ENCODE results near the gene SRRM2. TPM values are rescaled to one million over a fixed set of nuclear protein-coding genes. Genes with fewer than 3 reads are reported as not detected.

Gene SRRM2
- total RNA-seq, 3 donors from 2014 or later, result 537 to 551 (median 548) TPM

DNA sequence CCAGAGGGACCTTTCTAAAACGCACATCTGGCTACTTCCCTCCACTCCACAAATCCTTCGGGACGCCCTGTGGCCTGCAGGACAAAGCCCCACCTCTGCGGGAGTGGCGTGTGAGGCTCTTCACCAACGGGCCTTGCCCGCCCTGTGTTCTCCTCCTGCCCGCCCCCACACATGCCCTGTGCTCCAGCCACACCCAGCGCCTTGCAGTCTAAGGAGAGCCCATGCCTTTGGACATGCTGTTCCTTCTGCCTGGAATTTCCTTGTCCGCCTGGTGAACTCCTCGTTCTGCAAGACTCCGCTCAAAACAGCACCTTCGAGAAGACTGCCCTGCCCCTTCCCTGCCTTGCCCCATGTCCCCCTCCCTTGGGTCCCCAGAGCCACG, 17.2 kb downstream of the SRRM2 start:
- peaks cover 41% of the 10 kb centered on the region for H3K36me3 Mint-ChIP-seq (ENCODE audit: insufficient read depth)
- no peak for ATAC-seq

DNA sequence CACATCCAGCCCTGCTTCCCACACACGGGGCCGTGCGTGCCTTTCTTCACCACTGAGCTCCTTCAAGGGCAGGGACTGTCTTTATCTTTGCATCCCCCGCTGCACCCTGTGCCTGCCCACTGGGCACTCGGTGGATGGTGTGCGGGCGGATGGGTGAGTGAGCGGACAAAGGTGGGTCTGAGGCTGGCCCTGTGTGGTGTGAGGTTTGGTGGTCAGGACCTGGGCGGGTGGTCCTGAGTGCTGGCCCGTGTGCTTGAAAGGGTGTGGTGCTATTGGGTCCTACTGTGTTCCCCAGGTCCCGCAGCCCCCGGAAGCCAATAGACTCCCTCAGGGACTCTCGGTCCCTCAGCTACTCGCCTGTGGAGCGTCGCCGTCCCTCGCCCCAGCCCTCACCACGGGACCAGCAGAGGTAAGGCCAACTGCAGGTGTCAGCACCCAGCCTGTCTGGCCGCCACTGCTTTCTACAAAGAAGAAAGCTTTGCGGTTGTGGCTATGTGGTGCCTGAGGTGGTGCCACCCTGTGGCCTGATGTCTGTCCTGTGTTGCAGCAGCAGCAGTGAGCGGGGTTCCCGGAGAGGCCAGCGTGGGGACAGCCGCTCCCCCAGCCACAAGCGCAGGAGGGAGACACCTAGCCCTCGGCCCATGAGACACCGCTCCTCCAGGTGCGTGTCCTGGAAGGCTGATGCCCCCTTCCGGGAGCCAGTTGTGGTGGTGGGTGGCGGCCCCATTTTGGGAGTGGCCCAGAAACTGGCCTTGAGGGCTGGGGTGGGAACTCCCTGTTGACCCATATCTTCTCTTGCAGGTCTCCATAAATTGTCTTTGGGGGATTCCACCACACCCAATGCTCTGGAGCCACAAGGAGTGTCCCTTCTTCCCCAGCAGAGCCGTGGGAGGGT, 17.9 kb downstream of the SRRM2 start:
- no peak for DNase-seq
- H3K9me3 Mint-ChIP-seq, result no peaks in the 10 kb centered on the region
- peak; percentile 18 to 21 for ATAC-seq
- H3K27me3 Mint-ChIP-seq (ENCODE audit: low read depth), result no peaks in the 10 kb centered on the region
- H3K4me1 Mint-ChIP-seq (ENCODE audit: low read depth), result peaks cover 14% of the 10 kb centered on the region
- H3K36me3 Mint-ChIP-seq (ENCODE audit: insufficient read depth), result peaks cover 39% of the 10 kb centered on the region
- H3K4me3 Mint-ChIP-seq, result no peak overlapping the region

More for the DNA sequence above, 17.2 kb downstream of the SRRM2 start:
- Mint-ChIP-seq H3K4me3 (no peak overlapping the region), H3K27me3 (ENCODE audit: low read depth) (no peaks in the 10 kb centered on the region), H3K4me1 (ENCODE audit: low read depth) (peaks cover 13% of the 10 kb centered on the region), H3K9me3 (no peaks in the 10 kb centered on the region)
- DNase-seq, result no peak

DNA sequence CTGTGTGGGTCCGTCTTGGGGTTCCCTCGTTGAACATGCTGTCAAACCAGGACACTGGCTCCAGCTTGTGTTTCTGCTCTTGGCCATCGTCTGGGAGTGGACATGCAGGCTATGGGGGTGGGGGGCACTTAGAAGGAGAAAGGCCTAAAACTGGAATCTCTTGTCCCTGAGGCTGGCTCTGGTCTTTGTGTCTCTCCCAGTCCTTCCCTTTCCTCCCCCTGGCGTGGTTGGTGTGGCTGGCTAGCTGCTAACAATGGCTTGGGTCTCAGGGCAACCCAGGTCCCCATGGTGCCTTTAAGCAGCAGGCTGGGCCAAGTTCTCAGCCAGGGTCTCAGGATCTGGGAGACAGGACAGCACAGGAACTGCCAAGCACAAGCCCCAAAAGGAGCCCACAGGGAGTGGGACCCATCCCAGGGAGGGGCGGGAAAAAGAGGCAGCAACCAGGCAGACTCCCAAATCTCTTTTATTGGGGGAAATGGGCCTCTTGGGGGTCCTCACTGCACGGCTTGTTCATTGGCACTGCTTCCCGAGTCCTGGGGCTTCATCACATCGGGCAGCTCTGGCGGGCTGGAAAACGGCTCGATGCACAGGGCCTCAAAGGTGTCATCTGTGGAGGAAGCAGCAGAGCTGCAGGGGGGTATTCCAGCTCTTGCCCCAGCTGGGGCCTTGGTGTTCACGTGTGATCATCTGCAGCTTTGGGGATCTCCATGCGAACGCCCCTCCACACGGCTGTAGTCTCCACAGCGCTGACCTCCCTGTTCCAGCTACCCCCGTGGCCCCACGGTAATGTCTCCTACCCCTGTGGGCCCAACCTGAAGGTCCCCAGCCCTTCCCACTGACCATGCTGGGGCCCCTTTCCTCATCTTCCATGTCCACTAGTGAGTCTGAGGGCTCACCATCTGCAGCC, 19.3 kb downstream of the SRRM2 start:
- no peak overlapping the region for H3K4me3 Mint-ChIP-seq
- H3K27me3 Mint-ChIP-seq (ENCODE audit: low read depth), result no peaks in the 10 kb centered on the region
- H3K4me1 Mint-ChIP-seq (ENCODE audit: low read depth), result peaks cover 26% of the 10 kb centered on the region
- peaks cover 30% of the 10 kb centered on the region for H3K36me3 Mint-ChIP-seq (ENCODE audit: insufficient read depth)
- ATAC-seq (no peak), DNase-seq (no peak)
- no peaks in the 10 kb centered on the region for H3K9me3 Mint-ChIP-seq

DNA sequence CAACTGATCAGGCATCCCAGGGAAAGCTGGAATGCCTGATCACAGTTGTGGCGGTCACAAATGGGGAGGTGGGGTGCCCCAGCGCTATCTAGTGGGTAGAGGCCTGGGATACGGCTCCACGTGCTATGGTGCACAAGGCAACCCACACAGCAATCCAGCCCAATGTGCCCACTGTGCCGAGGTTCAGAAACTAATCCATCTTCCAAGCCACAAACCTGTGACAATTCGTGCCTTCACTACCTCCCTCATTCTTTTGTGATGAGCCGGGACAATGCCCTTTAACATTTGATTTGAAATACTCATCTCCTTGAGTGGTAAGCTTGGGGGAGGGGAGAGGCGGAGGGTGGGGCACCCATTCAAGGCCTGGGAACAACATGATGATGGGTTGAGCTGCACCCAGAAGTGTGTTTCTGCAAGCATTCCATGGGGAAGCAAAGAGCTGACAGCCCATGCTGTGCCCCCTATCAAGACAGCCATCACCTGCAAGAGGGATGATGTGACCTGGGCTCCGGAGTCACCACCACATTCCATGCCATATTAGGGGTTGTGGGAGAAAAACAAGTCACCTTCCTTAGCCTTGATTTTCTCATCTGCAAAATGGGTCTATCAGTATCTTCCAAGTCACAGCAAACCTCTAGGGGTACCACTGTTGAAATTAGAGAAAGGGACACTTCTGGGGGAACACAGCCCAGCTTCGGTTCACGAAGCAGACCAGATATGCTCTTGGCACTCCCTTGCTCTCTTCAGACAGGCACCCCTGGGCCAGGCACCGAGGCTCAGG, 20.9 kb downstream of the SRRM2 start:
- peaks cover 22% of the 10 kb centered on the region for H3K36me3 Mint-ChIP-seq (ENCODE audit: insufficient read depth)
- no peaks in the 10 kb centered on the region for H3K27me3 Mint-ChIP-seq (ENCODE audit: low read depth)
- DNase-seq, result no peak
- H3K9me3 Mint-ChIP-seq, result no peaks in the 10 kb centered on the region
- peaks cover 28% of the 10 kb centered on the region for H3K4me1 Mint-ChIP-seq (ENCODE audit: low read depth)
- no peak overlapping the region for H3K4me3 Mint-ChIP-seq
- no peak for ATAC-seq

DNA sequence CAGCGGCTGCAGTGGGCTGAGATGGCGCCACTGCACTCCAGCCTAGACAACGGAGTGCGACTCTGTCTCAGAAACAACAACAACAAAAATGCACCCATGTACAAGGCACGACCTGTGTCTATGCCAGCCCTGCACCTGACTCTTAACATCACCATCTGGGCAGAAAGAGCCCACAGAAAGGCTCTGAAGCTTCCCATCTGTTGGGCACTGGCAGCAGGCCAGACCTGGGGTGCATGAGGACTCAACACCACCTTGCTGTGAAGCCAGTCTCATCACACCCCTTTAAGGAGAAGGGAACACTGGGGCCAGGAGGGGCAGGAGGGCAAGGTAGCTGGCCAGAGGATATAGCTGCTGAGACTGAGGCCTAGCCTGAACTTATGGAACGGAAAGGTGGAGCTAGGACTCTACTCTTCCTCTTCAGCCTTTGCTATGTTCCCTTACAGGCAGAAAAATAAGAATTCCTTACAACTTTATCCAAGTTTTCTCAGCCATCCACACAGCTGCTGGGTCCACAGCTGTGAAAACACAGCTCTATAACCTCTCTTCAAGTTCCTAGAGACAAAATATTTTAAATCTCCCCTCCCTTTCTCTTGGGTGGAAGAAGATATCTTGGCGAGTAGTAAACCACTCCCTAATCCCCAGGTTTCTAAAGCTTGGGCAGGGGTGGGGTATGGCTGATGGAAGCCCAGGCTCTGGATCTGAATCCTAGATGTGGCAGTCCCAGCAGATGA, 21.9 kb downstream of the SRRM2 start:
- ATAC-seq (no peak), DNase-seq (no peak)
- Mint-ChIP-seq H3K36me3 (ENCODE audit: insufficient read depth) (peaks cover 22% of the 10 kb centered on the region), H3K9me3 (no peaks in the 10 kb centered on the region), H3K27me3 (ENCODE audit: low read depth) (no peaks in the 10 kb centered on the region), H3K4me1 (ENCODE audit: low read depth) (peaks cover 34% of the 10 kb centered on the region), H3K4me3 (no peak overlapping the region)

DNA sequence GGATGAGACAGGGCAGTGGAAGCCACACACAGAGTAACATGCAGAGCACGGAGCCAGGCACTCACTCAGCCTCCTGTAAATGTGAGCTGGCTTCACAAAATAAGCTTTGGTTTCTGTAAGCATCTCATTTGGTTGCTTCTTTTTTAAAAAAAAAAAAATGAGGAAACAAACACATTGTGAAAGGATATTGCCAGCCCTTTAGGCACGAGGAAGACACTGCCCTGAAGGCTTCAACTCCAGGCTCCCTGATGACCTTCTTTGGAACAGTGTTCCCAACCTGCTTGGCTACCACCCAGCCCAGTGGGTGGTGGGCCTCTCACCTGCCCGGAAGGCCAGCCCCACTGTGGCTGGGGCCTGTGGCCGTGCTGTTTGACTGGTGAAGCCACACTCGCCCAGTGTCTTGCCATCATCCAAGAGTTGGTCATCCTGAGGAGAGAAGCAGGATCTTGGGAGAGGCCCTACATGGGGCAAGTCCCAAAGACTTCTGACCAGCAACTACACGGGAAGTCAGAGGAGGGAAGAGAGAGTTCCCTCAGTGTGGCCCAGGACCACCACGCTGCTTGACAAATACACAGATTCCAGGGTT, 22.8 kb downstream of the SRRM2 start:
- Mint-ChIP-seq H3K4me1 (ENCODE audit: low read depth) (peaks cover 30% of the 10 kb centered on the region), H3K27me3 (ENCODE audit: low read depth) (no peaks in the 10 kb centered on the region), H3K4me3 (peak overlapping the region; percentile 95), H3K36me3 (ENCODE audit: insufficient read depth) (peaks cover 16% of the 10 kb centered on the region), H3K9me3 (no peaks in the 10 kb centered on the region)
- DNase-seq (no peak), ATAC-seq (no peak)

DNA sequence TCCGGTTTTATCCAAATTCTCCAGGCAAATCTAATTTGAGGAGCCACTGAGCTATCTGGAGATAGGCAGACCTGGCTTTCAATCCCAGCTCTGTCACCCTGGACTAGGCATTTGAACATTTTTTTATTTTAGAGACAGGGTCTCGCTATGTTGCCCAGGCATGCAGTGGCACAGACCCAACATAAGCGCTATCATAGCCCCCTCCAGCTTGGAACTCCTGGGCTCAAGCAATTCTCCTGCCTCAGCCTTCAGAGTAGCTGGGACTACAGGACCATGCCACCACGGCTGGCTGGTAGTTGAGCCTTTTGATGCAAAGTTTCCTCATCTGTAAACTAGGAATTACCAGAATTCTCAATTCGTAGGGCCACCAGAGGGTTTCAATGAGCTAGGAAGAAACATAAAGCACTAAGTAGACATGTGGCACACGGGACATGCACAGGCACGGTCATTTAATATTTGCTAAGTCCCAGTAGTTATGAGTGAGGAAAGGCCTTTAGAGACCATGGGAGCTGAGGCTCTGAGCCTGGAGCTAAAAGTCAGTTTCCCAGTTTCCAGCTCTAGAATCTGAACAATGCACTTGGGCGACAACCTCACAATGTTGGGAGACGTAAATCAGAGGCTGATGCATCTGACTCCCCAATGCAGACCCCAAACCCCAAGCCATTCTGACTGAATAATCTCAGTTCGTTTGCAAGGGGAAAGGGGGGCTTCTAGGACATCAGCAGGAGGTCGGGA, 23.5 kb downstream of the SRRM2 start:
- no peaks in the 10 kb centered on the region for H3K9me3 Mint-ChIP-seq
- ATAC-seq (no peak), DNase-seq (no peak)
- H3K4me3 Mint-ChIP-seq, result peak overlapping the region; percentile 95
- peaks cover 12% of the 10 kb centered on the region for H3K36me3 Mint-ChIP-seq (ENCODE audit: insufficient read depth)
- peaks cover 32% of the 10 kb centered on the region for H3K4me1 Mint-ChIP-seq (ENCODE audit: low read depth)
- no peaks in the 10 kb centered on the region for H3K27me3 Mint-ChIP-seq (ENCODE audit: low read depth)

DNA sequence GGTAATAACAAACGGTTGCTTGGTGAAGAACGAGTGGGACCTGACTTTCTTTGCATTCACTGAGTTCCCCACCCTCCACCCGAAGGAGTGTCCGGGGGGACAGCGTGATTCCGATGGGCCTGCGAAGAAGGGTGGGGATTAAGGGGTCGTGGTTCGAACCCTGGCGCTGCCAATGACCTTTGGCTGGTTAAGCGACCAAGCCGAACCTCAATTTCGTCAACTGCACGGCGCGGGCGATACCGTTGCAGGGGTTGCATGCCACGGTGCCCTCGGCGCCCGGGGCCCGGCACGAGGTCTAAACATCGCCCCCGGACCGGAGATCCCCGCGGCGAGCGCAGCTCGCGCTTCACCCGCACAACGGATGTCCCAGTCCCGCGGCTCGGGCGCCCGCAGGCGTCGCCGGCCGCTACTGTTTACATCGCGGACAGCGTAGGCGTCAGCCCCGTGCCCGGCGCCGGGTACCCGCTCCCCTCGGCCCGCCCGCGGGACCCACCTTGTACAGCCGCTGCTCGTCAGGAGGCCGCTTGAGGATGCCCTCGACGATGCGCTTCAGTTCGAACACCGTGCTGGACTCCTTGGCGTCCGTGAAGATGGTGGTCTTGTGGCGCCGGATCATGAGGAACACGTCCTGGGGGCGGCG, 24.2 kb downstream of the SRRM2 start:
- Mint-ChIP-seq H3K4me3 (peak overlapping the region; percentile 95), H3K9me3 (no peaks in the 10 kb centered on the region), H3K27me3 (ENCODE audit: low read depth) (no peaks in the 10 kb centered on the region), H3K36me3 (ENCODE audit: insufficient read depth) (peaks cover 12% of the 10 kb centered on the region), H3K4me1 (ENCODE audit: low read depth) (peaks cover 32% of the 10 kb centered on the region)
- ATAC-seq (peak; percentile 32 to 38), DNase-seq (no peak)

DNA sequence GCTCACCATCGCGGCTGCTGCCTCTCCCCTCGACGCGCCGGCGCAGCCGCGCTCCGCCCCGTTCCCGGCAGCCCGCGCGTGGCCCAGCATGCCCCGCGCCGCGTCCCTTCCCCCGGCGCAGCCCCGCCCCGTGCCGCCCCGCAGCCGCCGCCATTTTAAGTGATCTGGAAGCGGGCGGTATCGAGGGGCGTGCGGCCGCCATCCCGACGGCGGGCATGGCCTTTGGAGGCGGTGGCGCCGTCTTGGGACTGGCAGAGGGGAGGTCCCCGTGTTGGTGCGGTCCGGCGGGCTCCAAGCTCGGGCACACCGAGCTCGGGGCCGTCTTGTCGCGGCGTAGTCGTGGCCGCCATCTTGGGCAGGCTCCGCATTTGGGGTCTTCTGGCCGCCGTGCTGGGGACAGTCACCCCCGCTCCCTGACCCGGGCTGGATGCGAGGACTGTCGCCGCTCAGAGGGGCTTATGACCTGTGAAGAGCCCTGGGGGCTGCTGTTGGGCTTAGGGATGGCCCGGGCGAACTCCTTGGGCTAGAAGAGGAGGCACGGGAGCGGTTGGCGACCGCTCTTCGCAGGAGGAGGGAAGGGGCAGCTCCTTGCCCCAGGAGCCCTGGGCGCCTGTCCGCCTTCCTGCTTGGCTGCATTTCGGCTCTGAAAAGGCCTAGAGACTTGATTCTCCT, 24.9 kb downstream of the SRRM2 start, which contains the start of gene ELOB:
ELOB (minus strand) TSS at position 50 of the 672 bp plus-strand sequence; CDS start at position 9, 41 bp downstream.
- peak; percentile 92 for ATAC-seq
- DNase-seq, result peak; percentile 85
- no peaks in the 10 kb centered on the region for H3K9me3 Mint-ChIP-seq
- H3K4me1 Mint-ChIP-seq (ENCODE audit: low read depth), result peaks cover 30% of the 10 kb centered on the region
- peaks cover 9% of the 10 kb centered on the region for H3K36me3 Mint-ChIP-seq (ENCODE audit: insufficient read depth)
- no peaks in the 10 kb centered on the region for H3K27me3 Mint-ChIP-seq (ENCODE audit: low read depth)
- peak within 1 kb of the TSS; percentile 96 for H3K4me3 Mint-ChIP-seq

DNA sequence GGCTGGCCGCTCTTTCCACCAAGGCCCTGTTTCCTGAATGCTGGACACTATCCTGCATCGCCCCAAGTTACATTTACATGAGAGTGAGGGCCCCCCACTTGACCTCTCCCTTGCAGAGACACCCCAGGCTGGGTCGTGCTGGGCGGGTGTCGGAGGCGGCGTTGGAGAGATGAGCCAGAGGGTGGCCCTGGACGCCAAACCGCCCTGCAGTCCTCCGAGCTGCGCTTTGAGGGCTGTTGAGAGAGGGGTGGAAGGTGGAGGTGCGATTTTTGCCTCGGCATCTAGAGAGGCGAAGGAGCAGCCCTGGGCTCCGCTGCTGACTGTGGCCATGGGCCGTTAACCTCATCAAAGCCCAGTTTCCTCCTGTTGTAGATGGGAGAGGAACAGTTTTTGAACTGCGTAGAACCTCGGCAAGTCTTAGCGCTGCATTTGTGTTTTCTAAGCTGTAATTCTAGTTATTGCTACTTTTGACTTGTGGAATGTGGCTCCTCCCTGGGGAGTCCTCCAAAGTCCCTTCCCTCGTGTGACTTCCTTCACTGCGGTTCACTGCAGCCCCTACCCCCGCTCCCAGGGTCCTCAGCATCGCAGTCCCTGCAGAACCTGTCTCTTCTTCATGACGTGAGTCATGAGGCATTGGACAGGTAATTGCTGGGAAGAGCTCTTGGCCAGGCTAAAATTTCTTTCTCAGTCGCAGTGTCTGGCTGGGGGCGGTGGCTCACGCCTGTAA, 25.6 kb downstream of the SRRM2 start:
- no peaks in the 10 kb centered on the region for H3K27me3 Mint-ChIP-seq (ENCODE audit: low read depth)
- ATAC-seq (peak; percentile 9 to 20), DNase-seq (no peak)
- H3K36me3 Mint-ChIP-seq (ENCODE audit: insufficient read depth), result peaks cover 6% of the 10 kb centered on the region
- peak overlapping the region; percentile 96 for H3K4me3 Mint-ChIP-seq
- H3K4me1 Mint-ChIP-seq (ENCODE audit: low read depth), result peaks cover 27% of the 10 kb centered on the region
- H3K9me3 Mint-ChIP-seq, result no peaks in the 10 kb centered on the region

DNA sequence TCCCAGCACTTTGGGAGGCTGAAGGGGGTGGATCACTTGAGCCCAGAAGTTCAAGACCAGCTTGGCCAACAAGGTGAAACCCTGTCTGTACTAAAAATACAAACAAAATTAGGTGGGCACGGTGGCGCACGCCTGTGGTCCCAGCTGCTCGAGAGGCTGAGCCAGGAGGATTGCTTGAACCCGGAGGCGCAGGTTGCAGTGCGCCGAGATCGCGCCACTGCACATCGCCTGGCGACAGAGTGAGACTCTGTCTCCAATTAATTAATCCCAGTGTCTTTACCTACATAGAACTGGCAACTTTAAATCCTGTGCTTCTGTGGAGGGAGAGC, 26.2 kb downstream of the SRRM2 start:
- peaks cover 6% of the 10 kb centered on the region for H3K36me3 Mint-ChIP-seq (ENCODE audit: insufficient read depth)

More for the DNA sequence above, 26.2 kb downstream of the SRRM2 start:
- Mint-ChIP-seq H3K27me3 (ENCODE audit: low read depth) (no peaks in the 10 kb centered on the region), H3K9me3 (no peaks in the 10 kb centered on the region), H3K4me1 (ENCODE audit: low read depth) (peaks cover 27% of the 10 kb centered on the region), H3K4me3 (peak overlapping the region; percentile 96)
- no peak for ATAC-seq
- no peak for DNase-seq
